ENCODE data around the gene OR52W1. TPM values are rescaled to one million over a fixed set of nuclear protein-coding genes. Genes with fewer than 3 reads are reported as not detected.

OR52W1 gene
- total RNA-seq, 2 donors from 2014 or later: not detected

GRCh38 chr11:6240781-6241180, 41.8 kb downstream of the OR52W1 start:
- H3K36me3 Mint-ChIP-seq (ENCODE audit: low read depth): peaks cover 3% of the 10 kb centered on the region
- no peaks in the 10 kb centered on the region for H3K36me3 ChIP-seq (ENCODE audit: control insufficient read depth, insufficient read depth, low read length)
- H3K27me3 ChIP-seq (ENCODE audit: control insufficient read depth, insufficient read depth, low read length, poor library complexity, severe bottlenecking): no peaks in the 10 kb centered on the region
- peaks cover 29% of the 10 kb centered on the region for H3K4me1 Mint-ChIP-seq
- no peak for DNase-seq
- H3K4me3 ChIP-seq (ENCODE audit: low read length): no peak overlapping the region
- WGBS, 2 experiments (ENCODE audit: insufficient coverage in 1 of 2, insufficient read length in 1 of 2): 63 to 96% methylated on average over 1 of the region's 1 CpG
- H3K9me3 ChIP-seq (ENCODE audit: control insufficient read depth, low read length): no peaks in the 10 kb centered on the region
- H3K27ac Mint-ChIP-seq: no peak overlapping the region
- TF ChIP-seq CTCF (conservative IDR thresholded peaks at IDR 0.05): no peak
- peaks cover 3% of the 10 kb centered on the region for H3K27me3 Mint-ChIP-seq (ENCODE audit: insufficient read depth)
- no peaks in the 10 kb centered on the region for H3K9me3 Mint-ChIP-seq
- H3K4me1 ChIP-seq (ENCODE audit: control insufficient read depth, insufficient read depth, low read length): peaks cover 12% of the 10 kb centered on the region
- H3K4me3 Mint-ChIP-seq: no peak overlapping the region
- no peak overlapping the region for H3K9ac ChIP-seq (ENCODE audit: extremely low read depth, low read length, poor library complexity, severe bottlenecking)
- no peak overlapping the region for H3K27ac ChIP-seq (ENCODE audit: low read depth, low read length)

- Mint-ChIP-seq H3K27ac (no peak overlapping the region), H3K27me3 (ENCODE audit: insufficient read depth) (peaks cover 3% of the 10 kb centered on the region), H3K36me3 (ENCODE audit: low read depth) (peaks cover 3% of the 10 kb centered on the region), H3K4me3 (no peak overlapping the region), H3K9me3 (no peaks in the 10 kb centered on the region), H3K4me1 (peaks cover 29% of the 10 kb centered on the region)
- no peak for DNase-seq
- 94 to 96% methylated on average over 7 of the region's 7 CpGs for WGBS, 2 experiments (ENCODE audit: insufficient coverage in 1 of 2, insufficient read length in 1 of 2)
- Histone ChIP-seq H3K27me3 (ENCODE audit: control insufficient read depth, insufficient read depth, low read length, poor library complexity, severe bottlenecking) (no peaks in the 10 kb centered on the region), H3K27ac (ENCODE audit: low read depth, low read length) (no peak overlapping the region), H3K9ac (ENCODE audit: extremely low read depth, low read length, poor library complexity, severe bottlenecking) (no peak overlapping the region), H3K36me3 (ENCODE audit: control insufficient read depth, insufficient read depth, low read length) (no peaks in the 10 kb centered on the region), H3K4me3 (ENCODE audit: low read length) (no peak overlapping the region), H3K9me3 (ENCODE audit: control insufficient read depth, low read length) (no peaks in the 10 kb centered on the region), H3K4me1 (ENCODE audit: control insufficient read depth, insufficient read depth, low read length) (peaks cover 12% of the 10 kb centered on the region)
- TF ChIP-seq CTCF (conservative IDR thresholded peaks at IDR 0.05): no peak
Measured at GRCh38 chr11:6241316-6241715, 42.3 kb downstream of the OR52W1 start.

- H3K27me3 Mint-ChIP-seq (ENCODE audit: insufficient read depth): peaks cover 3% of the 10 kb centered on the region
- no peaks in the 10 kb centered on the region for H3K9me3 Mint-ChIP-seq
- Histone ChIP-seq H3K27me3 (ENCODE audit: control insufficient read depth, insufficient read depth, low read length, poor library complexity, severe bottlenecking) (no peaks in the 10 kb centered on the region), H3K27ac (ENCODE audit: low read depth, low read length) (no peak overlapping the region), H3K9ac (ENCODE audit: extremely low read depth, low read length, poor library complexity, severe bottlenecking) (no peak overlapping the region), H3K9me3 (ENCODE audit: control insufficient read depth, low read length) (peaks cover 4% of the 10 kb centered on the region), H3K4me1 (ENCODE audit: control insufficient read depth, insufficient read depth, low read length) (peaks cover 6% of the 10 kb centered on the region), H3K4me3 (ENCODE audit: low read length) (no peak overlapping the region), H3K36me3 (ENCODE audit: control insufficient read depth, insufficient read depth, low read length) (no peaks in the 10 kb centered on the region)
- TF ChIP-seq CTCF (conservative IDR thresholded peaks at IDR 0.05): no peak
- H3K36me3 Mint-ChIP-seq (ENCODE audit: low read depth): peaks cover 6% of the 10 kb centered on the region
- H3K4me3 Mint-ChIP-seq: no peak overlapping the region
- no peak for DNase-seq
- 91 to 100% methylated on average over 1 to 2 of the region's 2 CpGs for WGBS, 2 experiments (ENCODE audit: insufficient coverage in 1 of 2, insufficient read length in 1 of 2)
- no peak overlapping the region for H3K27ac Mint-ChIP-seq
- peaks cover 30% of the 10 kb centered on the region for H3K4me1 Mint-ChIP-seq
Measured at GRCh38 chr11:6245536-6245935, 46.5 kb downstream of the OR52W1 start.

Measured in endodermal cell (in vitro differentiated cells).